MV-4-11 (cell line): Measurements from ENCODE around the gene KRTAP5-3.

Source experiments
- DNase-seq: peaks from one replicate; lab custom pipeline; 2025; lab: John Stamatoyannopoulos, UW

KRTAP5-3 gene

GRCh38 chr11:1565173-1565903, 42.9 kb downstream of the KRTAP5-3 start:
- no peak for DNase-seq

GRCh38 chr11:1564535-1565172, 43.6 kb downstream of the KRTAP5-3 start:
- peak; percentile 51 for DNase-seq

- no peak for DNase-seq
Measured at GRCh38 chr11:1563697-1564534, 44.3 kb downstream of the KRTAP5-3 start.

- DNase-seq: no peak
Measured at GRCh38 chr11:1563149-1563638, 45.1 kb downstream of the KRTAP5-3 start.

- DNase-seq: no peak
Measured at GRCh38 chr11:1562469-1563148, 45.7 kb downstream of the KRTAP5-3 start.

- no peak for DNase-seq
Measured at GRCh38 chr11:1561955-1562354, 46.3 kb downstream of the KRTAP5-3 start.

- no peak for DNase-seq
Measured at GRCh38 chr11:1561266-1561665, 47.0 kb downstream of the KRTAP5-3 start.

- no peak for DNase-seq
Measured at GRCh38 chr11:1560649-1561251, 47.5 kb downstream of the KRTAP5-3 start.

- no peak for DNase-seq
Measured at GRCh38 chr11:1560002-1560648, 48.1 kb downstream of the KRTAP5-3 start.

GRCh38 chr11:1559111-1559951, 48.9 kb downstream of the KRTAP5-3 start:
- DNase-seq: no peak

GRCh38 chr11:1558775-1559110, 49.5 kb downstream of the KRTAP5-3 start:
- no peak for DNase-seq

- no peak for DNase-seq
Measured at GRCh38 chr11:1557904-1558774, 50.1 kb downstream of the KRTAP5-3 start.
